Subcutaneous abdominal adipose tissue (tissue), 5 donors: ENCODE data around the gene GZF1.

Experiments
- H3K27ac ChIP-seq: one replicate; pipeline ENCODE4 v1.7.0; 2013; ENCODE audit warnings: low read depth, mild to moderate bottlenecking, inconsistent platforms, low read length, moderate library complexity
- H3K27me3 ChIP-seq, 5 donors: one replicate each; pipeline ENCODE4 v1.7.0; 2013; ENCODE audit warnings: low read length in 5 of 5, inconsistent platforms in 1 of 5; ENCODE audit not compliant: control insufficient read depth in 5 of 5, insufficient read depth in 4 of 5
- H3K36me3 ChIP-seq, 5 donors: one replicate each; pipeline ENCODE4 v1.7.0; 2013; ENCODE audit warnings: low read length in 5 of 5; ENCODE audit not compliant: control insufficient read depth in 5 of 5, insufficient read depth in 5 of 5
- H3K4me1 ChIP-seq, 5 donors: one replicate each; pipeline ENCODE4 v1.7.0; 2013; ENCODE audit warnings: low read length in 5 of 5, mild to moderate bottlenecking in 3 of 5, moderate library complexity in 1 of 5; ENCODE audit not compliant: control insufficient read depth in 5 of 5, insufficient read depth in 5 of 5
- H3K4me3 ChIP-seq, 5 donors: one replicate each; pipeline ENCODE4 v1.7.0; 2013; ENCODE audit warnings: low read length in 5 of 5, low read depth in 1 of 5
- H3K9ac ChIP-seq, 5 donors: one replicate each; pipeline ENCODE4 v1.7.0; 2013; ENCODE audit warnings: low read length in 5 of 5, mild to moderate bottlenecking in 4 of 5, moderate library complexity in 3 of 5
- H3K9me3 ChIP-seq, 5 donors: one replicate each; pipeline ENCODE4 v1.7.0; 2013; ENCODE audit warnings: low read length in 5 of 5; ENCODE audit not compliant: control insufficient read depth in 5 of 5
- donor health status: healthy.
- donor health status: healthy.
- donor health status: healthy.
- donor health status: healthy.
- donor health status: healthy.

Gene GZF1

DNA sequence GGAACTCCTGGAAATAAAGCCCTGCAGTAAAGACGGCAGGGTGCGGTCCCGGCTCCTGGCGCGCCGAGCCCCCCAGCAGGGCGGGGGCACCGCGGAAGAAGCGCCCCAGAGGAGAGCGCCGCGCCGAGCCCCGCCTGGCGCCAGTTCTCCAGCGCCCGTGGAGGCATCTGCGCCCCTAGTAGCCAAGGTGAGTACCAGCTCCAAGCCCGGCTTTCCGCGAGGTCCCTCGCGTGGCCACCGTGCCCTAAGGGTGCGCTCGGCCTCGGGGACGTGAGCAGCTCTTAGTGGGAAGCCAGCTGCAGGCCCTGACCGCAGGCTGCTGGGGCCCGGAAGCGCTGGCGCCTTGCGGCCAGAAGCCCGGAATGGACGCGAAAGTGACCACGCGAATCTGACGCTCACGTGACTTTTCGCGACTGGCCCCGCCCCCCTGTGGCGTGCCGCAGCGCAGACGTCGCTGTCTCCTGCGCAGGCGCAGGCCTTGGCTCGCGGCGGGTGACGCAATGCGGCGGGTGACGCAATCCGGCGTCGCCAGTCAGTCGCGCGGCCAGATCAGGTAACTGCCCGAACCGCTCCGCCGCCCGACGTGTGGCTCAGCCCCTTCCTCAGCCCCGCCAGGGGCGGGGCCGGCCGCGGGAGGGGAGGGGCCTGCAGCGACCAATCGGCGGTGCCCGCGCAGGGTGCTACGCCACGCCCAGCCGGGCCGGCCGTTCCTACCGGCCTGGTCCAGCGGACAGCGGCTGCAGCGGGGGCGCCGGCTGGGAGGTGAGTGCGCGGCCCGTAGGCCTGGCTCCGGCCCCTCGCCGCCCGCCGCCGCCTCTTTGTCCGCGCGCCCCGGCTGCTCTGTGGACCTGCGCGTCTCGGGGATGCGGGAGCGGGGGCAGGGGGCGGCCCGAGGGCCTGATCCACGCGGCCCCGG is at the start of gene GZF1:
Gene GZF1 (plus strand): TSS at position 707 of the 916 bp plus-strand sequence. CDS start 2,202 bp downstream, outside the sequence.
- no peaks in the 10 kb centered on the region for H3K9me3 ChIP-seq
- no peaks in the 10 kb centered on the region for H3K27me3 ChIP-seq
- H3K36me3 ChIP-seq: peaks cover 0 to 17% (median 12%) of the 10 kb centered on the region in 5 donors
- H3K4me3 ChIP-seq: peak within 1 kb of the TSS; percentile 71 to 86 (median 74)
- peak within 1 kb of the TSS; percentile 98 for H3K27ac ChIP-seq
- peak within 1 kb of the TSS; percentile 73 to 94 (median 90) for H3K9ac ChIP-seq
- peaks cover 7 to 59% (median 51%) of the 10 kb centered on the region in 5 donors for H3K4me1 ChIP-seq

GRCh38 chr20:23313271-23313670 is 48.7 kb upstream of the GZF1 start:
- no peaks in the 10 kb centered on the region for H3K9me3 ChIP-seq
- no peak overlapping the region for H3K4me3 ChIP-seq
- no peak overlapping the region for H3K9ac ChIP-seq
- H3K27me3 ChIP-seq: no peaks in the 10 kb centered on the region
- H3K36me3 ChIP-seq: no peaks in the 10 kb centered on the region
- H3K4me1 ChIP-seq: peaks cover 9 to 21% (median 19%) of the 10 kb centered on the region in 5 donors
- H3K27ac ChIP-seq: no peak overlapping the region

DNA sequence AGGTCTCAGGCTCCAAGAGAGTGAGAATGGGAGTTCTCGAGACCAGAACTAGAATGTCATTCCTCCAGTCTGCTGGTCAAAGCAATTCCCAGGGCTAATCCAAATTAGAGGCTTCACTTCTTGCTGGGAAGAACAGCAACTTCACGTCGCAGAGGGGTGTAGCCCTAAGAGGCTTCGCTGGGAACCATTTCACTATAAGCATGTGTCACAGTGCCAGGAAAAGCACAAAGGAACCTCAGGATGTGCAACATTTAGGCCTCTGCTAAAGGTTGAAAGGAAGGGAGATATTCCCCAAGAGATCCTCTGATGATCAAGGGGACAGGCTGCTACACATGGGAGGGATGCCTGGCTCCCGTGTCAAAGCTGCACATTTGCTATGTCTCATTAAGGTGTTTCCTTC is 47.3 kb upstream of the GZF1 start:
- Histone ChIP-seq H3K27ac (no peak overlapping the region), H3K9me3 (no peaks in the 10 kb centered on the region), H3K27me3 (no peaks in the 10 kb centered on the region), H3K4me1 (peaks cover 9 to 21% (median 19%) of the 10 kb centered on the region in 5 donors), H3K4me3 (no peak overlapping the region), H3K36me3 (no peaks in the 10 kb centered on the region), H3K9ac (peak overlapping the region in 1 of 5 donors; percentile 29)

GRCh38 chr20:23315099-23315498 is 46.9 kb upstream of the GZF1 start:
- Histone ChIP-seq H3K4me3 (no peak overlapping the region), H3K27ac (no peak overlapping the region)

DNA sequence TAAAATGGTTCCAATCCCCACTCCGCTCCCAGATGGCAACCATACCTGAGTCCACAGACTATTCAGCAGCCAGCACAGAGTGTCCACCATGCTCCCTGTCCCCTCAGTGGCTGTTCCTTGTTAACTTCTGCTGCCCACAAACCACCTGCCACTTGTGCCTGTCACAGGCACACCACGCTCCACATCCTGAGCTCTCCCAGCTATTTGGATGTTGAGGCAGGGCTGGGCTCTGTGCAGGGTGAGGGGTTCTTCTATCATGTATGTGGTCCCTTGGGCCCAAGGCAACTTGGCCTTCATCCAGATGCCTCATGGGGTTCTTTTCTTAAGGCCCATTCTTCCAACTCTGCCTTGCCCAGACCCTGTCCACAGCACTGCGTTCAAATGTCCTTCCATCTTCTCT is 45.4 kb upstream of the GZF1 start:
- peaks cover 9 to 21% (median 19%) of the 10 kb centered on the region in 5 donors for H3K4me1 ChIP-seq
- peaks cover 0 to 5% (median 0%) of the 10 kb centered on the region in 5 donors for H3K9me3 ChIP-seq
- no peak overlapping the region for H3K9ac ChIP-seq
- H3K36me3 ChIP-seq: no peaks in the 10 kb centered on the region
- H3K4me3 ChIP-seq: no peak overlapping the region
- no peak overlapping the region for H3K27ac ChIP-seq
- peaks cover 0 to 8% (median 0%) of the 10 kb centered on the region in 5 donors for H3K27me3 ChIP-seq

More at GRCh38 chr20:23315099-23315498, 46.9 kb upstream of the GZF1 start:
- peak overlapping the region in 1 of 5 donors; percentile 29 for H3K9ac ChIP-seq
- no peaks in the 10 kb centered on the region for H3K9me3 ChIP-seq
- no peaks in the 10 kb centered on the region for H3K27me3 ChIP-seq
- peaks cover 9 to 21% (median 19%) of the 10 kb centered on the region in 5 donors for H3K4me1 ChIP-seq
- no peaks in the 10 kb centered on the region for H3K36me3 ChIP-seq

DNA sequence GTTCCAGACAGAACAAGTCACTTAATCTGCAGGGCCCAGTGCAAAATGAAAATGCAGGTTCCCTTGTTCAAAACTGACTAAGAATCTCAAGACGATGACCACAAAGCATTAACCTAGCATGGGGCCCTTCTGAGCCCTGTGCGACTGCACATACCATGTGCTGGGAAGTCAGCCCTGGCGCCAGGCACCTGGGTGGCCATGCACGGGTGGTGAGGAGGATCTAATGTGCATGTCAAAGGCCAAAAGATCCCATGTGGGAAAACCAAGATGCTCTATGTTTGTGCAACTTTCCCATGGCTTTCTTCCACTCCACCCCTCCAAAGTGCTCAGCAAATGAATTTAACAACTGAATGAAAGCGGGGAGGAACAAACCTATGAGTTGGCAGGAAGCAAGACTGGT is 44.9 kb upstream of the GZF1 start:
- no peak overlapping the region for H3K27ac ChIP-seq
- peaks cover 0 to 5% (median 0%) of the 10 kb centered on the region in 5 donors for H3K9me3 ChIP-seq

GRCh38 chr20:23318347-23318746 is 43.6 kb upstream of the GZF1 start:
- H3K36me3 ChIP-seq: no peaks in the 10 kb centered on the region
- H3K4me3 ChIP-seq: no peak overlapping the region
- H3K9ac ChIP-seq: no peak overlapping the region
- peaks cover 0 to 8% (median 0%) of the 10 kb centered on the region in 5 donors for H3K27me3 ChIP-seq
- peaks cover 0 to 5% (median 0%) of the 10 kb centered on the region in 5 donors for H3K9me3 ChIP-seq
- peaks cover 9 to 18% (median 15%) of the 10 kb centered on the region in 5 donors for H3K4me1 ChIP-seq
- H3K27ac ChIP-seq: no peak overlapping the region

More for the DNA sequence above, 44.9 kb upstream of the GZF1 start:
- no peaks in the 10 kb centered on the region for H3K36me3 ChIP-seq
- H3K4me3 ChIP-seq: no peak overlapping the region
- H3K9ac ChIP-seq: no peak overlapping the region
- H3K27me3 ChIP-seq: peaks cover 0 to 8% (median 0%) of the 10 kb centered on the region in 5 donors
- peaks cover 9 to 21% (median 19%) of the 10 kb centered on the region in 5 donors for H3K4me1 ChIP-seq

- Histone ChIP-seq H3K4me3 (no peak overlapping the region), H3K27me3 (peaks cover 0 to 11% (median 0%) of the 10 kb centered on the region in 5 donors), H3K9ac (no peak overlapping the region), H3K4me1 (peaks cover 3 to 4% (median 4%) of the 10 kb centered on the region in 5 donors), H3K36me3 (no peaks in the 10 kb centered on the region), H3K9me3 (peaks cover 0 to 5% (median 0%) of the 10 kb centered on the region in 5 donors), H3K27ac (no peak overlapping the region)
Measured at GRCh38 chr20:23320317-23320716, 41.7 kb upstream of the GZF1 start.

DNA sequence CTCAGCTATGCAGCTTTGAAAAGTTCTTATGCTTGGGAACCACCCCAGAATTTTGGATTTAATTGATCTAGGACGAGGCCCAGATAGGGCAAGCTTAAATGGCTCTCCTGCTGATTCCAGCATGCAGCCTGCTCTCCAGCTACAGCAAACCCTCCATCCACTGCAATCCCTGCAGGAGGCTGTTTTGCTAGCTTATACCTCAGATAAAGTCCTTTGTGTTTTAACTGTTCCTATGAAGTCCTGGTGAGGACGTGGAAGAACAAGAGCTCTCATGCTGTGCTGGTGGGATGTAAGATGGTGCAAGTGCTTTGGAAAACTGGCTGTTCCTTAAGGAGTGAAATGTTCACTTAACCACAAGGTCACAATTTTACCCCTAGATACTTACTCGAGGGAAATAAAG is 36.9 kb upstream of the GZF1 start:
- Histone ChIP-seq H3K4me1 (peaks cover 0 to 6% (median 0%) of the 10 kb centered on the region in 5 donors), H3K9ac (no peak overlapping the region), H3K4me3 (no peak overlapping the region), H3K27me3 (peaks cover 0 to 11% (median 0%) of the 10 kb centered on the region in 5 donors), H3K9me3 (peaks cover 0 to 5% (median 3%) of the 10 kb centered on the region in 5 donors), H3K36me3 (no peaks in the 10 kb centered on the region), H3K27ac (no peak overlapping the region)

GRCh38 chr20:23326774-23327173 is 35.2 kb upstream of the GZF1 start:
- Histone ChIP-seq H3K27ac (no peak overlapping the region), H3K9me3 (peaks cover 0 to 5% (median 0%) of the 10 kb centered on the region in 5 donors), H3K4me1 (peaks cover 0 to 6% (median 0%) of the 10 kb centered on the region in 5 donors), H3K9ac (no peak overlapping the region), H3K36me3 (no peaks in the 10 kb centered on the region), H3K4me3 (no peak overlapping the region), H3K27me3 (peaks cover 0 to 4% (median 0%) of the 10 kb centered on the region in 5 donors)
